ENCODE data around the gene TRIO.

GRCh38 chr5:14109771-14110170 is 33.4 kb upstream of the TRIO start:
- TF ChIP-seq MYNN (tag by site-specific recombination; IDR thresholded peaks at IDR 0.05; ENCODE audit: borderline replicate concordance) (no peak), ZBTB26 (tag by site-specific recombination; optimal IDR thresholded peaks at IDR 0.05) (no peak), REST (tag by site-specific recombination; IDR thresholded peaks at IDR 0.05) (no peak), ZNF366 (tag by site-specific recombination; conservative IDR thresholded peaks at IDR 0.05) (no peak), CTCF (tag by site-specific recombination; IDR thresholded peaks at IDR 0.05) (no peak), ZNF24 (tag by site-specific recombination; IDR thresholded peaks at IDR 0.05) (no peak), ZNF426 (tag by site-specific recombination; IDR thresholded peaks at IDR 0.05) (no peak), ZBTB6 (tag by site-specific recombination; IDR thresholded peaks at IDR 0.05) (no peak), ZNF202 (tag by site-specific recombination; IDR thresholded peaks at IDR 0.05; ENCODE audit: borderline replicate concordance) (no peak), ZNF777 (tag by site-specific recombination; IDR thresholded peaks at IDR 0.05; ENCODE audit: borderline replicate concordance) (no peak), ZNF423 (tag by site-specific recombination; IDR thresholded peaks at IDR 0.05) (no peak), OSR2 (tag by site-specific recombination; IDR thresholded peaks at IDR 0.05) (no peak), ZNF121 (tag by site-specific recombination; IDR thresholded peaks at IDR 0.05) (no peak)
